CD14-positive monocyte (primary cell): ENCODE results near the gene CAMTA1. TPM values are rescaled to one million over a fixed set of nuclear protein-coding genes. Genes with fewer than 3 reads are reported as not detected.

Experiments used
- DNase-seq, 3 donors: peaks; one replicate each; pipeline ENCODE4 v3.0.0-alpha.2; 2011 to 2022
- H2AFZ ChIP-seq: 2 replicates; pipeline ENCODE4 v1.6.0; 2012; ENCODE audit warnings: mild to moderate bottlenecking, low read depth, low read length, inconsistent platforms; ENCODE audit not compliant: insufficient read depth, poor library complexity, severe bottlenecking
- H3K27ac ChIP-seq, 2 donors: 1 replicate in 1 of 2; 2 replicates in 1 of 2; pipeline ENCODE4 v1.5.1; 2012 to 2013; ENCODE audit warnings: low read length in 2 of 2, control low read depth in 1 of 2, inconsistent platforms in 1 of 2, low read depth in 1 of 2, mild to moderate bottlenecking in 1 of 2
- H3K27me3 ChIP-seq, 2 donors: one replicate each; pipeline versions ENCODE4 v1.6.0 to v1.6.1; 2011 to 2013; ENCODE audit warnings: low read length in 2 of 2; ENCODE audit not compliant: control insufficient read depth in 2 of 2, insufficient read depth in 2 of 2
- H3K36me3 ChIP-seq, 2 donors: replicated peaks in 1 of 2; 1 replicate in 1 of 2; 2 replicates in 1 of 2; pipeline versions ENCODE4 v1.5.1 to v1.6.1; 2012 to 2013; ENCODE audit warnings: low read length in 2 of 2, control low read depth in 1 of 2, inconsistent platforms in 1 of 2, mild to moderate bottlenecking in 1 of 2; ENCODE audit not compliant: insufficient read depth in 2 of 2, control insufficient read depth in 1 of 2
- H3K4me1 ChIP-seq, 2 donors: 1 replicate in 1 of 2; 2 replicates in 1 of 2; pipeline versions ENCODE4 v1.5.1 to v1.6.1; 2012 to 2013; ENCODE audit warnings: low read length in 2 of 2, control low read depth in 1 of 2, inconsistent platforms in 1 of 2, mild to moderate bottlenecking in 1 of 2, moderate library complexity in 1 of 2; ENCODE audit not compliant: insufficient read depth in 2 of 2, control insufficient read depth in 1 of 2
- H3K4me2 ChIP-seq: replicated peaks from 2 replicates; pipeline ENCODE3; 2012; ENCODE audit warnings: low read length, moderate library complexity, mild to moderate bottlenecking; ENCODE audit not compliant: poor library complexity, severe bottlenecking; ENCODE audit errors: extremely low read depth
- H3K4me3 ChIP-seq, 3 experiments: fragments of 200-600 bp in 1 of 3; sonication (generic) in 1 of 3; replicated peaks in 1 of 3; 1 replicate in 2 of 3; 2 replicates in 1 of 3; pipeline ENCODE4 v1.5.1; 2011 to 2013; ENCODE audit warnings: low read length in 3 of 3, mild to moderate bottlenecking in 3 of 3, control low read depth in 2 of 3, low read depth in 2 of 3, inconsistent platforms in 1 of 3, moderate library complexity in 1 of 3
- H3K79me2 ChIP-seq: 2 replicates; pipeline ENCODE4 v1.6.0; 2012; ENCODE audit warnings: mild to moderate bottlenecking, control low read depth, inconsistent platforms, low read length, moderate library complexity; ENCODE audit not compliant: insufficient read depth
- H3K9ac ChIP-seq: 2 replicates; pipeline ENCODE4 v1.6.0; 2017; ENCODE audit warnings: low read length, mild to moderate bottlenecking; ENCODE audit not compliant: insufficient read depth, poor library complexity, severe bottlenecking
- H3K9me3 ChIP-seq, 2 donors: replicated peaks in 1 of 2; 1 replicate in 1 of 2; 2 replicates in 1 of 2; pipeline versions ENCODE4 v1.5.1 to v1.6.1; 2012 to 2013; ENCODE audit warnings: low read length in 2 of 2, control low read depth in 1 of 2; ENCODE audit not compliant: control insufficient read depth in 1 of 2, insufficient read depth in 1 of 2
- H4K20me1 ChIP-seq: 2 replicates; pipeline ENCODE4 v1.6.0; 2012; ENCODE audit warnings: mild to moderate bottlenecking, low read length, control low read depth, moderate library complexity; ENCODE audit not compliant: insufficient read depth
- H3K27ac Mint-ChIP-seq, 7 donors: one replicate each; pipeline ENCODE4 v1.8.0; 2020; ENCODE audit warnings: mild to moderate bottlenecking in 7 of 7, mixed read lengths in 7 of 7, moderate library complexity in 6 of 7, inconsistent platforms in 2 of 7
- H3K27me3 Mint-ChIP-seq, 3 donors: one replicate each; pipeline ENCODE4 v1.8.0; 2021 to 2022; ENCODE audit warnings: low read depth in 3 of 3, mild to moderate bottlenecking in 3 of 3, mixed read lengths in 3 of 3, moderate library complexity in 3 of 3, inconsistent platforms in 1 of 3
- H3K36me3 Mint-ChIP-seq, 2 donors: one replicate each; pipeline ENCODE4 v1.8.0; 2020; ENCODE audit warnings: mixed read lengths in 2 of 2, inconsistent platforms in 1 of 2, mild to moderate bottlenecking in 1 of 2
- H3K4me1 Mint-ChIP-seq: one replicate; pipeline ENCODE4 v1.8.0; 2020; ENCODE audit warnings: mild to moderate bottlenecking, mixed read lengths
- H3K4me3 Mint-ChIP-seq, 2 donors: one replicate each; pipeline ENCODE4 v1.8.0; 2020; ENCODE audit warnings: mild to moderate bottlenecking in 2 of 2, mixed read lengths in 2 of 2, moderate library complexity in 1 of 2
- H3K9me3 Mint-ChIP-seq, 7 donors: one replicate each; pipeline ENCODE4 v1.8.0; 2020 to 2022; ENCODE audit warnings: mixed read lengths in 7 of 7, mild to moderate bottlenecking in 6 of 7, moderate library complexity in 6 of 7, inconsistent platforms in 2 of 7
- WGBS: methylation state at CpG from one replicate; pipeline ENCODE4 v1.1.5; 2013; ENCODE audit warnings: missing lambda C conversion rate; ENCODE audit not compliant: insufficient coverage; 5-methylcytosine and 5-hydroxymethylcytosine counted together
- intact Hi-C, 2 donors: fragments of 100-400 bp; cut with micrococcal nuclease; formaldehyde crosslinking; loops; one replicate each; pipeline versions ENCODE4 v1.15.0 to v1.15.1; 2023
- polyA plus RNA-seq, 3 donors: library from polyadenylated mRNA; depleted of rRNA in 1 of 3; unstranded in 2 of 3; stranded (reverse) in 1 of 3; fragments of 300-500 nt in 2 of 3; fragments of >200 nt in 1 of 3; fragmentation: Illumina TruSeq in 2 of 3; gene quantifications; 1 replicate in 2 of 3; 2 replicates in 1 of 3; pipeline ENCODE4 v1.2.3, GENCODE V29; 2012 to 2021
- TF ChIP-seq, protein P1 (sequence below): fragments of 200-600 bp; IDR thresholded peaks from one replicate; pipeline ENCODE4 v1.8.0; 2022; ENCODE audit warnings: antibody characterized with exemption, mild to moderate bottlenecking

Gene CAMTA1
- polyA plus RNA-seq, 3 donors, result 52.0 to 89.6 (median 78.3) TPM

DNA sequence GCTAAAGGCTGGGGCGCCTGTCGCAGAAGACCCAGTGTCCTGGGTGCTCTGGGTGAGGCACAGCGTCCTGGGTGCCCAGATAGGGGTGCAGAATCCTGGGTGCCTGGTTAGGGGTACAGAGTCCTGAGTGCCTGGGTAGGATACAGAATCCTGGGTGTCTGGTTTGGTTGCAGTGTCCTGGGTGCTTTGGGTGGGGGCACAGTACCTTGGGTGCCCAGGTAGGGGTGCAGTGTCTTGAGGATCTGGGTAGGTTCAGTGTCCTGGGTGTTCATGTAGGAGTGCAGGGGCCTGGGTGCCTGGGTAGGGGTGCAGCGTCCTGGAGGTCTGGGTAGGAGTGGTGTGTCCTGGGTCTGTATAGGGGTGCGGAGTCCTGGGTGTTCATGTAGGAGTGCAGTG is 178.7 kb downstream of the CAMTA1 start:
- intact Hi-C loops, result no loop called here
- Mint-ChIP-seq H3K4me3 (no peak overlapping the region), H3K36me3 (no peaks in the 10 kb centered on the region), H3K27ac (no peak overlapping the region), H3K9me3 (peaks cover 3 to 14% (median 6%) of the 10 kb centered on the region in 7 donors), H3K27me3 (peaks cover 56 to 79% (median 61%) of the 10 kb centered on the region in 3 donors), H3K4me1 (peaks cover 12% of the 10 kb centered on the region)
- no peak overlapping the region for H3K27ac ChIP-seq
- peaks cover 5 to 45% of the 10 kb centered on the region in 2 donors for H3K27me3 ChIP-seq
- no peak for DNase-seq
- no peak overlapping the region for H3K4me3 ChIP-seq
- TF ChIP-seq, protein P1, sequence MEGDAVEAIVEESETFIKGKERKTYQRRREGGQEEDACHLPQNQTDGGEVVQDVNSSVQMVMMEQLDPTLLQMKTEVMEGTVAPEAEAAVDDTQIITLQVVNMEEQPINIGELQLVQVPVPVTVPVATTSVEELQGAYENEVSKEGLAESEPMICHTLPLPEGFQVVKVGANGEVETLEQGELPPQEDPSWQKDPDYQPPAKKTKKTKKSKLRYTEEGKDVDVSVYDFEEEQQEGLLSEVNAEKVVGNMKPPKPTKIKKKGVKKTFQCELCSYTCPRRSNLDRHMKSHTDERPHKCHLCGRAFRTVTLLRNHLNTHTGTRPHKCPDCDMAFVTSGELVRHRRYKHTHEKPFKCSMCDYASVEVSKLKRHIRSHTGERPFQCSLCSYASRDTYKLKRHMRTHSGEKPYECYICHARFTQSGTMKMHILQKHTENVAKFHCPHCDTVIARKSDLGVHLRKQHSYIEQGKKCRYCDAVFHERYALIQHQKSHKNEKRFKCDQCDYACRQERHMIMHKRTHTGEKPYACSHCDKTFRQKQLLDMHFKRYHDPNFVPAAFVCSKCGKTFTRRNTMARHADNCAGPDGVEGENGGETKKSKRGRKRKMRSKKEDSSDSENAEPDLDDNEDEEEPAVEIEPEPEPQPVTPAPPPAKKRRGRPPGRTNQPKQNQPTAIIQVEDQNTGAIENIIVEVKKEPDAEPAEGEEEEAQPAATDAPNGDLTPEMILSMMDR, result no peak
- WGBS, result 82% methylated on average over 4 of the region's 5 CpGs
- no peak overlapping the region for H3K9ac ChIP-seq
- H3K9me3 ChIP-seq, result peaks cover 0 to 5% of the 10 kb centered on the region in 2 donors
- H3K79me2 ChIP-seq, result no peaks in the 10 kb centered on the region
- H2AFZ ChIP-seq, result no peak overlapping the region
- H4K20me1 ChIP-seq, result no peaks in the 10 kb centered on the region
- H3K36me3 ChIP-seq, result no peaks in the 10 kb centered on the region
- H3K4me1 ChIP-seq, result peaks cover 6 to 11% of the 10 kb centered on the region in 2 donors
- H3K4me2 ChIP-seq, result no peak overlapping the region

- Histone ChIP-seq H3K9ac (no peak overlapping the region), H3K27ac (no peak overlapping the region), H3K36me3 (no peaks in the 10 kb centered on the region), H3K4me1 (peaks cover 6 to 11% of the 10 kb centered on the region in 2 donors), H3K4me3 (no peak overlapping the region), H3K4me2 (no peak overlapping the region), H3K27me3 (peaks cover 8 to 55% of the 10 kb centered on the region in 2 donors), H4K20me1 (no peaks in the 10 kb centered on the region), H3K9me3 (peaks cover 0 to 5% of the 10 kb centered on the region in 2 donors), H2AFZ (no peak overlapping the region), H3K79me2 (no peaks in the 10 kb centered on the region)
- DNase-seq, result no peak
- H3K27ac Mint-ChIP-seq, result no peak overlapping the region
- H3K9me3 Mint-ChIP-seq, result peaks cover 3 to 14% (median 6%) of the 10 kb centered on the region in 7 donors
- TF ChIP-seq, protein P1, result no peak
- intact Hi-C loops, result no loop called here
- no peaks in the 10 kb centered on the region for H3K36me3 Mint-ChIP-seq
- H3K27me3 Mint-ChIP-seq, result peaks cover 63 to 82% (median 65%) of the 10 kb centered on the region in 3 donors
- H3K4me3 Mint-ChIP-seq, result no peak overlapping the region
- 88% methylated on average over 15 of the region's 15 CpGs for WGBS
- peaks cover 12% of the 10 kb centered on the region for H3K4me1 Mint-ChIP-seq
Measured at GRCh38 chr1:6965083-6965934, 180.1 kb downstream of the CAMTA1 start.
